GM21360 (cell line): Measurements from ENCODE around the gene RBP3.

ENCODE experiments used
- ATAC-seq: cut with Tn5 transposase; IDR thresholded peaks from one replicate; pipeline ENCODE4 v1.9.1; 2021; ENCODE audit warnings: mild to moderate bottlenecking, moderate library complexity; ENCODE audit not compliant: unreplicated experiment

RBP3 gene

GRCh38 chr10:47334466-47335295 is 13.5 kb upstream of the RBP3 start:
- no peak for ATAC-seq

- ATAC-seq: no peak
Measured at GRCh38 chr10:47335906-47336305, 12.3 kb upstream of the RBP3 start.

GRCh38 chr10:47336387-47337134 is 11.6 kb upstream of the RBP3 start:
- ATAC-seq: no peak

- ATAC-seq: no peak
Measured at GRCh38 chr10:47337310-47337709, 10.9 kb upstream of the RBP3 start.

- no peak for ATAC-seq
Measured at GRCh38 chr10:47339186-47339735, 8.9 kb upstream of the RBP3 start.

- no peak for ATAC-seq
Measured at GRCh38 chr10:47339759-47340607, 8.2 kb upstream of the RBP3 start.

- no peak for ATAC-seq
Measured at GRCh38 chr10:47340608-47341170, 7.5 kb upstream of the RBP3 start.

- no peak for ATAC-seq
Measured at GRCh38 chr10:47344996-47345870, 2.9 kb upstream of the RBP3 start.

- ATAC-seq: no peak
Measured at GRCh38 chr10:47346581-47347302, 1.4 kb upstream of the RBP3 start.

- ATAC-seq: no peak
Measured at GRCh38 chr10:47347303-47347675, 874 bp upstream of the RBP3 start.

GRCh38 chr10:47348661-47349470 is 703 bp downstream of the RBP3 start:
- no peak for ATAC-seq

GRCh38 chr10:47349516-47349915 is 1.4 kb downstream of the RBP3 start:
- no peak for ATAC-seq

GRCh38 chr10:47349941-47350371 is 1.8 kb downstream of the RBP3 start:
- no peak for ATAC-seq

GRCh38 chr10:47350671-47351640 is 2.8 kb downstream of the RBP3 start:
- ATAC-seq: no peak

- ATAC-seq: no peak
Measured at GRCh38 chr10:47351899-47352815, 4.0 kb downstream of the RBP3 start.

GRCh38 chr10:47353351-47353750 is 5.2 kb downstream of the RBP3 start:
- ATAC-seq: no peak
